Urinary bladder (tissue), 4 donors: ENCODE data around the gene RHOU. TPM values are rescaled to one million over a fixed set of nuclear protein-coding genes. Genes with fewer than 3 reads are reported as not detected.

ENCODE experiments used
- DNase-seq: peaks from one replicate; pipeline ENCODE4 v3.0.0-alpha.2; 2015; ENCODE audit errors: extremely low spot score
- H3K27ac ChIP-seq: one replicate; pipeline ENCODE4 v1.5.1; 2013; ENCODE audit warnings: low read depth, mild to moderate bottlenecking, moderate library complexity
- H3K36me3 ChIP-seq: one replicate; pipeline ENCODE4 v1.6.1; 2013; ENCODE audit warnings: mild to moderate bottlenecking, moderate library complexity; ENCODE audit not compliant: insufficient read depth
- H3K4me1 ChIP-seq: one replicate; pipeline ENCODE4 v1.6.1; 2013; ENCODE audit warnings: mild to moderate bottlenecking, moderate library complexity; ENCODE audit not compliant: insufficient read depth
- H3K4me3 ChIP-seq: one replicate; pipeline ENCODE4 v1.5.1; 2013; ENCODE audit warnings: low read depth, low read length
- WGBS: extraction: QIAGEN DNeasy Blood & Tissue Kit; methylation state at CpG from one replicate; pipeline ENCODE4 v1.1.7; 2013; 5-methylcytosine and 5-hydroxymethylcytosine counted together
- polyA plus RNA-seq: library from polyadenylated mRNA; stranded (reverse); fragments of 200-250 nt; gene quantifications from one replicate; pipeline ENCODE4 v1.2.3, GENCODE V29; 2013
- total RNA-seq: library from RNA; depleted of rRNA; stranded (reverse); fragments of >200 nt; gene quantifications from one replicate; pipeline ENCODE4 v1.2.3, GENCODE V29; 2014
- donor health status: healthy with polysubstance abuse.
- donor health status: healthy.

The RHOU gene
- total and polyA plus RNA-seq, 2 donors = 40.4 to 44.0 TPM

- WGBS = 97% methylated on average over 3 of the region's 3 CpGs
- no peak overlapping the region for H3K27ac ChIP-seq
- H3K4me3 ChIP-seq = no peak overlapping the region
- no peak for DNase-seq
- no peaks in the 10 kb centered on the region for H3K4me1 ChIP-seq
- no peaks in the 10 kb centered on the region for H3K36me3 ChIP-seq
These were observed 56.5 kb downstream of the RHOU start for GRCh38 chr1:228791791-228792190.

- 94% methylated on average over 3 of the region's 3 CpGs for WGBS
- DNase-seq = no peak
- no peaks in the 10 kb centered on the region for H3K4me1 ChIP-seq
These were observed 57.3 kb downstream of the RHOU start for GRCh38 chr1:228792601-228793000.

GRCh38 chr1:228793032-228793431 is 57.8 kb downstream of the RHOU start:
- DNase-seq = no peak
- no peak overlapping the region for H3K27ac ChIP-seq
- no peak overlapping the region for H3K4me3 ChIP-seq
- H3K4me1 ChIP-seq = no peaks in the 10 kb centered on the region
- WGBS = 93% methylated on average over 2 of the region's 2 CpGs
- no peaks in the 10 kb centered on the region for H3K36me3 ChIP-seq

More at GRCh38 chr1:228792601-228793000, 57.3 kb downstream of the RHOU start:
- H3K27ac ChIP-seq = no peak overlapping the region
- no peaks in the 10 kb centered on the region for H3K36me3 ChIP-seq
- H3K4me3 ChIP-seq = no peak overlapping the region

- no peak for DNase-seq
- no peaks in the 10 kb centered on the region for H3K4me1 ChIP-seq
- no peaks in the 10 kb centered on the region for H3K36me3 ChIP-seq
- no peak overlapping the region for H3K4me3 ChIP-seq
- no peak overlapping the region for H3K27ac ChIP-seq
- 87% methylated on average over 1 of the region's 1 CpG for WGBS
These were observed 58.9 kb downstream of the RHOU start for GRCh38 chr1:228794173-228794572.

GRCh38 chr1:228794810-228795209 is 59.5 kb downstream of the RHOU start:
- H3K36me3 ChIP-seq = no peaks in the 10 kb centered on the region
- H3K4me1 ChIP-seq = no peaks in the 10 kb centered on the region
- WGBS = 96% methylated on average over 5 of the region's 5 CpGs
- H3K27ac ChIP-seq = no peak overlapping the region
- no peak overlapping the region for H3K4me3 ChIP-seq
- DNase-seq = no peak

- H3K4me1 ChIP-seq = no peaks in the 10 kb centered on the region
- DNase-seq = no peak
- no peak overlapping the region for H3K27ac ChIP-seq
- H3K4me3 ChIP-seq = no peak overlapping the region
- WGBS = 62% methylated on average over 4 of the region's 4 CpGs
- no peaks in the 10 kb centered on the region for H3K36me3 ChIP-seq
These were observed 60.3 kb downstream of the RHOU start for GRCh38 chr1:228795596-228795995.

Other genes with a start within 250 kb of the RHOU start
- gene RNF187, start 248.1 kb upstream of the RHOU start, total RNA-seq = 31.7 TPM
- 44.2 TPM for gene RNF187, start 248.1 kb upstream of the RHOU start, polyA plus RNA-seq